ENCODE results near the gene KDM2A.
A peak's percentile ranks its signal among the peaks of the same experiment; 100 is the strongest.
"Not testable (repeated sequence)": the region's sequence is repeated elsewhere in the genome, so short reads cannot be mapped to it uniquely, and the experiment has no call there.

Gene KDM2A

DNA sequence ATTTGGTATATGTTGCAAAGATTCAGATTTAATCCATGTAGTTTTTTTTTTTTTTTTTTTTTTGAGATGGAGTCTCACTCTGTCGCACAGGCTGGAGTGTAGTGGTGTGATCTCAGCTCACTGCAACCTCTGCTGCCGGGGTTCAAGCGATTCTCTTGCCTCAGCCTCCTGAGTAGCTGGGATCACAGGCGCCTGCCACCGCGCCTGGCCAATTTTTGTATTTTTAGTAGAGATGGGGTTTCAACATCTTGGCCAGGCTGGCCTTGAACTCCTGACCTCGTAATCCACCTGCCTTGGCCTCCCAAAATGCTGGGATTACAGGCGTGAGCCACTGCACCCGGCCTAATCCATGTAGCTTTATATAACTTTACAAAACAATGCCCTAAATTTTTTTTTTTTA, 49.8 kb downstream of the KDM2A start:
- DNase-seq (ENCODE audit: low spot score) = not testable (repeated sequence)

DNA sequence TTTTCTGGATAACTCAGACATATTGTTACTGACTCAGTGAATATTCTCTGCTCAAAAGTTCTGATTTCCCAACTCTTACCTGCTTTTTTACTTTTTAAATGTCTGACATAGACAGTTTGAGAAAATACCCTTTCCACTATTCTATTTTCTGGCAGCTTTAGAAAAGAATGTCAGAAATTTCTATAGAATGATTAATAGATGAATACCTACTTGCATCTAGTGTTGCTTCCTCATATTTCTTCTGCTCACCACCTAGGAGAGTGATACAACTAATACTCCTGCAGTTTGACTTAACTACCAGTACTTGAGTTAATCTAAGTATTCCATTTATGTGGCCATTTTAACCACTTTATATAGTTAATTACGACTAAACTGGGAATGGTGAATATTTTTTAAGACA, 55.2 kb downstream of the KDM2A start:
- no peak for DNase-seq (ENCODE audit: low spot score)

DNA sequence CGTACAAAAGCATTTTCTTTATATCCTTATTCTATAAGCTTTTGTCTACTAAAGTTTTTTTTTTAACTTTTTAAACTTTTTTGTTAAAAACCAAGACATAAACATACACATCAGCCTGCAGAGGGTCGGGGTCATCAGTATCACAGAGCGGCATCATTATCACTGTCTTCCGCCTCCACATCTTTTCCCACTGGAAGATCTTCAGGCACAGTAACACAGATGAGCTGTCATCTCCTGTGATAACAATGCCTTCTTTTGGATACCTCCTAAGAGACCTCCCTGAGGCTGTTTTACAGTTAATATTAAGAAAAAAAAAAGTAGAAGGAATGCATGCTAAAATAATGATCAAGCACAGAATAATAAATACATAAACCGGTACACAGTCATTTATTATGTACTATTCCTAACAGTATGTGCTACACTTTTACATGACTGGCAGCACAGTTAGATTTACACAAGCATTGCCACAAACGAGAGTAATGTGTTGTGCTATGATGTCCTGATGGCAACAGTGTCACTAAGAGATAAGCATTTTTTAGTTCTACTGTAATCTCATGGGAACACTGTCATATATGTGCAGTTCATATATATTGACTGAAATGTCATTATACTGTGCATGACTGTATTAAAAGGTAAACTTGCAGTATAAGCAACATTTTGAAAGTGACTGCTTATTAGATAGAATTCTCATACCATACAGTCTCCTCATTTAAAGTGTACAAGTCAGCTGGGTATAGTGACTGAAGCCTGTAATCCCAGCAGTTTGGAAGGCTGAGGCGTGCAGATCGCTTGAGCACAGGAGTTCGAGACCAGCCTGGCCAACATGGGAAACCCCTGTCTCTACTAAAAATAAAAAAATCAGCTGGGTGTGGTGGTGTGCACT, 58.6 kb downstream of the KDM2A start:
- DNase-seq (ENCODE audit: low spot score) = no peak

DNA sequence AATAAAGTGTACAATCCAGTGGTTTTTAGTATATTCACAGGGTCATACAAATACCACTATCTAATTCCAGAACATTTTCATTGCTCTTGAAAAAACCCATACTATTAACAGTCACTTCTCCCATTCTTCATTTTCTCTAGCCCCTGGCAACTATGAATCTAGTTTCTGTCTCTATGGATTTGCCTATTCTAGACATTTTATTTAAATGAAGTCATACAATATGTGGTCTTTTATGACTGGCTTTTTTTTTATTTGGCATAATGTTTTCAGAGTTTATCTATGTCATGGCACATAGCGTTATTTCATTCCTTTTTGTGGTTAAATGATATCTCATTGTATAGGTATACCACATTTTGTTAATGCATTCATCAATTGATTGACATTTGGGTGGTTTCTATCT, 59.4 kb downstream of the KDM2A start:
- DNase-seq (ENCODE audit: low spot score) = no peak

DNA sequence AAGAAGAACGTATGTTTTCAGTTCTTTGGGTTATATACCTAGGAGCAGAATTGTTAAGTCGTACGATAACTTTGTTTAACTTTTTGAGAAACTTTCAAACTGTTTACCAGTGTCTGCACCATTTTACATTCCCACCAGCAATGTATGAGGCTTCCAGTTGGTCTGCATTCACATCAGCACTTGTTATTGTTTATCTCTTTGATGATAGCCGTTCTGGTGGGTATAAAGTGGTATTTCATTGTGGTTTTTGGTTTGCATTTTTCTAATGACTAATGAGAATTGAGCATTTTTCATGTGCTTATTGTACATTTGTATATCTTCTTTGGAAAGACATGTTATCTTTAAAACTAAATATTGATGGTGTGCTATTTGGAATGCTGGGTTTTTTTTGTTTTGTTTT, 59.8 kb downstream of the KDM2A start:
- DNase-seq (ENCODE audit: low spot score) = no peak

DNA sequence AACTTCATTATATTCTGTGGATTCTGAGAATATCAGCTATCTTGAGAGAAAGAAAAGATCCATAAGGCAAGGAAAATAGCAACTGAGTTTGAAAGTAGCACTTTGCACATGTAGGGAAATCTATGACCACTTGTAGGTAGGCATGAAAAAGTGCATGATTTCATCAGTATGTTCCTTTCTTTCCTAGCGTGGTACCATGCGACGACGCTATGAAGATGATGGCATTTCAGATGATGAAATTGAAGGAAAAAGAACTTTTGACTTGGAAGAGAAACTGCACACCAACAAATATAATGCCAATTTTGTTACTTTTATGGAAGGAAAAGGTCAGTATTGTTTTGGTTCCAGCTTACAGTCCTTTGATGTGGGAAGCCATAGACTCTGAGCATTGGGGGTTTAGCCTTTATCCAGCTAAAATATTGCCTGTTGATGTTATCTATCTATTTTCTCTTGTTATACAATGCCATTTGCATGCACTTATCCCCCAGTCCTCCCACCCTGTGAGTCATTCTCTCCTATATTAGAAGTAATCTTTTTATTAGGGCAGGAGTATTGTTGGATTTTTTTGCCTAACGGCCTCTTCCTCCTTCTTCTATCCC, 60.9 kb downstream of the KDM2A start:
- no peak for DNase-seq (ENCODE audit: low spot score)

DNA sequence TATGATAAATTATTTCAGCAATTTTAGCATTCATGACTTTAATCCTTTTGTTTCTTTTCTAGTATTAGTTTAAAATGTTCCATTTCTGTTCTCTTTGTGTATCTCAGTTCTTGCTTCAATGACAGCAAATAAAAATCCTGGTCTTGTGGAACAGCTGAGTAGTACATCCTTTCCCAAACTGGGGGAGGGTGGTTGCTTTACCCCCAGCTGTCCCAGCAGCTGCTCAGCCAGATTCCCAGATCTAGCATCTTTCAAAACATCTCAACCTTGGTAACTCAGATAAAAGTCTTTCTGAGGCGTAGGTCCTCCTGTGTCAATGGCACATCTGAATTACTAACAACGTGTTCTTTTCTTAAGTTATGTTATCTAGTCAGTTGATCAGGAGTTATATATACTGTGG, 75.0 kb downstream of the KDM2A start:
- no peak for DNase-seq (ENCODE audit: low spot score)

DNA sequence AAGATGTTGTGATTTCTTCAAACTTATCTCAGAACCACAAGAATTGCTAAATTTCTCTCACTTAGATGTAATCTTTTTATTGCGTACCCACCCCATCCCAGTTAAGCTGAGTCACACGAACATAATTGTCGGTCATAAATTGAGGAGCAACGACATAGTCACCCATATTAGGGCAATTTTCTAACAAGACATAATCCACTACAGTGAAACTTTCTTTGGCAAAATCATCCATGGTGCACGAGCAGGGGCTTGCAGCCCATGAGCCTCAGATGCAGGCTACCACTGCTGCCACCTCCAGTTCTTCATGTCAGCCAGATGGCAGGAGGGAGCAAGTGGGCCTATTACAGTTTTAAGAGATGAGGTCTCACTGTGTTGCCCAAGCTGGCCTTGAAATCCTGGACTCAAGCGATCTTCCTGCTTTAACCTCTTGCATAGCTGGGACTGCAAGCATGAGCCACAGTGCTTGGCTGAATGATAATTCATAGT, 77.0 kb downstream of the KDM2A start:
- DNase-seq (ENCODE audit: low spot score) = no peak

DNA sequence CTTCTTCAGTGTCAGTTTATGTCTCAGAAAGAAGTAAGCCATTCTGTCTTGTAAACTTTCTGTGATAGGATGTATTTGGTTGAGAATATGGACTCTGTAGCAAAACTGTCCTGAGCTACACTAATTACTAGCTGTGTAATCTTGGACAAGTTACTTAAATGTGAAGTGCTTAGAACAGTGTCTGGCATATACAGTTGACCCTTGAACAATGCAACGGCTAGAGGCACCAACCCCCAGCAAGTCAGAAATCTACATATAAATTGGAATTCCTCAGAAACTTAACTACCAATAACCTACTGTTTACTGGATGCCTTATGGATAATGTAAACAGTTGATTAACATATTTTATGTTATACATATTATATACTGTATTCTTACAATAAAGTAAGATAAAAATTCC, 78.5 kb downstream of the KDM2A start:
- no peak for DNase-seq (ENCODE audit: low spot score)

DNA sequence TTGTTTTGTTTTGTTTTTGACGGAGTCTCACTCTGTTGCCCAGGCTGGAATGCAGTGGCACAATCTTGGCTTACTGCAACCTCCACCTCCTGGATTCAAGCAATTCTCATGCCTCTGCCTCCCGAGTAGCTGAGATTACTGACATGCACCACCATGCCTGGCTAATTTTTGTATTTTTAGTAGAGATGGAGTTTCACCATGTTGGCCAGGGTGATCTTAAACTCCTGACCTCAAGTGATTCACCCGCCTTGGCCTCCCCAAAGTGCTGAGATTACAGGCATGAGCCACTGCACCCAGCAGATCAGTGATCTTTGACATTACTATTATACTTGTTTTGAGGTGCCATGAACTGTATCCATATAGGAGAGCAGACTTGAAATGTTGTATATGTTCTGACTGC, 79.7 kb downstream of the KDM2A start:
- DNase-seq (ENCODE audit: low spot score) = not testable (repeated sequence)

DNA sequence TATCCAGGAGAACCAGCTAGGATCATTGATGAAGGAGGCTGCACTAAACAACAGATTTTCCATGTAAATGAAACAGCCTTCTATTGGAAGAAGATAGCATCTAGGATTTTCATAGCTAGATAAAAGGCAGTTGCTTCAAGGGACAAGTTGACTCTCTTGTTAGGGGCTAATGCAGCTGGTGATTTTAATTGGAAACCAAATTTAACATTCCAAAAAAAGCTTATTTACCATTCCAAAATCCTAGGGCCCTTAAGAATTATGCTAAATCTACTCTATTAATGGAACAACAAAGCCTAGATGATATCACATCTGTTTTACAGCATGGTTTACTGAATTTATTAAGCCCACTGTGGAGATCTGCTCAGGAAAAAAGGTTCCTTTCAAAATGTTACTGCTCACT, 80.7 kb downstream of the KDM2A start:
- no peak for DNase-seq (ENCODE audit: low spot score)

DNA sequence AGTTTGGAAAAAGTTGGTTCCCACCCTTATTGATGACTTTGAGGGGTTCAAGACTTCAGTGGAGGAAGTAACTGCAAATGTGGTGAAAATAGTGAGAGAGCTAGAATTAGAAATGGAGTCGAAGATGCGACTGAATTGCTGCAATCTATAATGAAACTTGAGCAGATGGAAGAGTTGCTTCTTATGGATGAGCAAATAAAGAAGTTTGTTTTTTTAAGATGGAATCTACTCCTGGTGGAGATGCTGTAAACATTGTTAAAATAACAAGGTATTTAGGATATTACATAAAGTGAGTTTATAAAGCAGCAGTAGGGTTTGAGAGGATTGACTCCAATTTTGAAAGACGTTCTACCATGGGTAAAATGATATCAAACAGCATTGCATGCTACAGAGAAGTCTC, 83.0 kb downstream of the KDM2A start:
- DNase-seq (ENCODE audit: low spot score) = no peak

DNA sequence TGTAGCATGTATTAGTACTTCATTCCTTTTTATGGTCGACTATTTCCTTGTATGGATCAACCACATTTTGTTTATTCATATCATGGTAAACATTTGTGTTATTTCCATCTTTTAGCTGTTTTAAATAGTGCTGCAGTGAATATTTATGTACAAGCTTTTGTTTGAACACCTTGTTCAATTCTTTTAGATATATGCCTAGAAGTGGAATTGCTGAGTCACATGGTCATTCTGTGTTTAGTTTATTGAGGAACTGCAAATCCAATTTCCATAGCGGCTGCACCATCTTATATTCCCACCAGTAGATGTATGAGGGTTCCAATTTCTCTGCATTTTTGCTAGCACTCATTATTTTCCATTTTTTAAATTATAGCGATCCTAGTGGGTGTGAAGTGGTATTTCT, 85.8 kb downstream of the KDM2A start:
- no peak for DNase-seq (ENCODE audit: low spot score)

DNA sequence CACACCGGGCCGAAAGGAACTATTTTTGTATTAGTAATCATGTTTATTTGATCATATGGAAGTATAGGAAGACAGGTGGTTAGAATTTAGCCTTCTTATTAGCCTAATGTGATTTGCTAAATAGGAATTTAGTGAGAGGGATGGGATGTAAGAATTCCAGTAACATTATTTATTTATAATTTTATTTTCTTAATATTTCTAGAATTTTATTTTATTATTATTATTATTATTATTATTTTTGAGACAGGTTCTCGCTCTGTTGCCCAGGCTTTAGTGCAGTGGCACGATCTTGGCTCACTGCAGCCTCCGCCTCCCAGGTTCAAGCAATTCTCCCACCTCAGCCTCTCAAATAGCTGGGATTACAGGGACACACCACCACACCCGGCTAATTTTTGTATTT, 90.2 kb downstream of the KDM2A start:
- DNase-seq (ENCODE audit: low spot score) = not testable (repeated sequence)

DNA sequence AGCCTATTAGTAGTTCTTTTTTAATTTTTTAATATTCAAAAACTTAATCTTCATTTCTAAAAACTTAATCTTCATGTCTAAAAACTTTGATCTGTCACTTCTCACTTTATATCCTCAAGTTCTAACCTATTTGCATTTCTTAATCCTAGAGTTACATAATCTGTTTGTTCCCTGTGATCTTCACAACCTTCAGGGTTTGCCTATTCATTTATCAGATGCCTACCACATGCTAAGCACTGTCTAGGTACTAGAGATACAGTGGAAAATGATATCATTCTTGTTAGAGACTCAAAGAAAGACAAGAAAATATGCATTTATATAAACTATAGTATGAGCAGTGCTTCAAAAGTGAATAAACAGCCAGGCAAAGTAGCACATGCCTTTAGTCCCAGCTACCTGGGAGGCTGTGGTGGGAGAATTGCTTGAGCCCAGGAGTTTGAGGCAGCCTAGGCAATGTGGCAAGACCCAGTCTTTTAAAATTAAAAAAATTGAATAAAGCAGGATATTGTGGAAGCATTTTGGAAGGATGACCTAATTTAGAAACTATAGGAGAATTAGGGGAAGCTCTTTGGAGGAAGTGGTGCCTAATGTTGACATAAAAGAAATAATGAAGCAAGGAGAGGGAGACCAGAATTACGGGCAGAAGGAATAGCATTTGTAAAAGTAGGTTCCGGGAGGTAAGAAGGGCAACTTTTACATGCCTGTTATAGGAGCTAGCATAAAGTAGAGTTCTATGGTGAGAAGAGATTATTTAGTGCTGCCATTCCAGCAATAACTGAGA, 92.8 kb downstream of the KDM2A start:
- DNase-seq (ENCODE audit: low spot score) = no peak

DNA sequence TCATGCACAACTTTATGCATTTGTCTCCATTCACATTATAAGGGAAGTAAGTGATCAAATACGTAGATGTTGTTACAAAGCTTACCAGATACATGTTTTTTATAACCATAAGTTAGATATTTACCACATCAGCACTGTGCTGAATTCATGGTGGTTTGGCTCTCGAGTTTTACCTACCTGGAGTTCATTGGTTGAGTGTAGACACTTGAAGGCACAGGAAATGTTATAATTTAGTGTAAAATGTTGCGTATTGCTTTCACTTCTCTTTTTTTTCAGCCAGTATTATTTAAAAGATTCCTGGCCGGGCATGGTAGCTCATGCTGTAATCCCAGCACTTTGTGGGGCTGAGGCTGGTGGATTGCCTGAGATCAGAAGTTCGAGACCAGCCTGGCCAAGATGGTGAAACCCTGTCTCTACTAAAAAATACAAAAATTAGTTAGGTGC, 94.1 kb downstream of the KDM2A start:
- DNase-seq (ENCODE audit: low spot score) = peak; percentile 43

DNA sequence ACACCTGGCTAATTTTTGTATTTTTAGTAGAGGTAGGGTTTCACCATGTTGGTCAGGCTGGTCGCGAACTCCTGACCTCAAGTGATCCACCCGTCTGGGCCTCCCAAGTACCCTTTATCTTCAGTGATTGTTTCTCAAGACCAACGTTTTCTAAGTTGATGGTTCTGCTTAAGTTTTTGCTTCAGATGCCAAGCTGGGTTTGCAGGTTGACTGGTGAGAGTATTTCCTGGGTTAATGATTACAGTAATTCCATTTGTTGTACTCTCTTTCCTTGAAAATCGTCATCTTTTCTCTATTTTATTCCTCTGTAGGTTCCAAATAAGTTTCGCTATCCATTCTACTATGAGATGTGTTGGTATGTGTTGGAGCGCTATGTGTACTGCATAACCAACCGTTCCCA, 108.7 kb downstream of the KDM2A start:
- DNase-seq (ENCODE audit: low spot score) = no peak

DNA sequence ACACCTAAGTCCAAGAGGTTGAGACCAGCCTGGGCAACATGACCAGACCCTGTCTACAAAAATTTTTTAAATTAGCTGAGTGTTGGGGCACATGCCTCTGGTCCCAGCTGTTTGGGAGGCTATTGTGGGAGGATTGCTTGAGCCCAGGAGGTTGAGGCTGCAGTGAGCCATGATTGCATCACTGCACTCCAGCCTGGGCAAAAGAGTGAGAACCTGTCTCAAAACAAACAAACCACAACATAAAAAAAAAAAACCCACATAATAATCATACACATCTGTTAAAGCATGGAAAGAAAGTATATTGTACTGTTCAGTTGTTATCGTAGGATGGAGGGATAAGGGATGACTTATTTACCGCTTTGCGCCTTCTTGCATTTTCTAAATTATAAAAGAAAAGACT, 111.3 kb downstream of the KDM2A start:
- no peak for DNase-seq (ENCODE audit: low spot score)

DNA sequence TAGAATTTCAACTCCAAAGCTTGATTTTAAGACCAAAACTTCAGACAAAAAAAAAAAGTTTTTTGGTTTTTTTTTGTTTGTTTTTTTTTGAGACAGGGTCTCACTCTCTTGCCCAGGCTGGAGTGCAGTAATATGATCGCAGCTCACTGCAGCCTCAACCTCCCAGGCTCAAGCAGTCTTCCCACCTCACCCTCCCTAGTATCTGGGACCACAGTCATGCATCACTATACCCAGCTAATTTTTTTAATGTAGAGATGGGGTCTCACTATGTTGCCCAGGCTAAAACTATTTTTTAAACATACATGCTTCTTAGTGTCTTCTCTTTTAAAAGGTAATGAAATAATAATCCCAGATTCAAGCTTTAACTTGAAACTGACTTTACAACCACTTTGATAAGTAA, 111.8 kb downstream of the KDM2A start:
- no peak for DNase-seq (ENCODE audit: low spot score)

DNA sequence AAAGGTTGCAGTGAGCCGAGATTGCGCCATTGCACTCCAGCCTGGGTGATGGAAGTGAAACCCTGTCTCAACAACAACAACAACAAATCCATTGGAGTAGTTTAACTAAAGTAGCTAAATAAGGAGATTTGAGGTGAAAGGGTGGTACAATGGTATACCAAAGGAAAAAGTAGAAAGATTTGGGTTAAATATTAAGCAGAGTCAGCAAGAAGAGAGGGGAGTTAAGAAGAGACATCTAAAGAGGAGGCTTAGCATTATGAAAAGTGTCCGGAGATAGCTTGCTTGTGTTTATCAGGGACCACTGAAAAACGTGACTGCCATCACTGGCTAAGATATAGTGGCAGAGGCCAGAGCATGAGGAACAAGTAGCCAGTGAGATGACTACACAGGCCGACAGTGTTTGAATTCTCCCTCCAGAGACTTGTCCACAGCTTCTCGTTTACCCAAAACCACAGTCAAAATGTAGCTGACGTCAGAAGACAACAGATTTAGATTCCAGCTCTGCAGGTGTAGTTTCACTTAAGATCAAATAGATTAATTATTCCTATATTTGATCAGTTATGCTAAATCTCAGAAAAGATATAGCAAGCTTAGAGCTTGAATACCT, 114.6 kb downstream of the KDM2A start:
- DNase-seq (ENCODE audit: low spot score) = no peak

DNA sequence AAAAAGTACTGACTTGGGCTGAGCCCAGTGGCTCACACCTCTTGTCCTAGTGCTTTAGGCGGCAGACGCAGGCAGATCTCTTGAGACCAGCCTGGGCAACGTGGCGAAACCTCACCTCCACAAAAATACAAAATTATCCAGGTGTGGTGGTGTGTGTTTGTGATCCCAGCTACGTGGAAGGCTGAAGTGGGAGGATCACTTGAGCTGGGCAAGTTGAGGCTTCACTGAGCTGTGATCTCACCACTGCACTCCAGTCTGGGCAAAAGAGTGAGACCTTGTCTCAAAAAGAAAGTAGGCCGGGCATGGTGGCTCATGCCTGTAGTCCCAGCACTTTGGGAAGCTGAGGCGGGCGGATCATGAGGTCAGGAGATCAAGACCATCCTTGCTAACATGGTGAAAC, 115.5 kb downstream of the KDM2A start:
- DNase-seq (ENCODE audit: low spot score) = not testable (repeated sequence)

DNA sequence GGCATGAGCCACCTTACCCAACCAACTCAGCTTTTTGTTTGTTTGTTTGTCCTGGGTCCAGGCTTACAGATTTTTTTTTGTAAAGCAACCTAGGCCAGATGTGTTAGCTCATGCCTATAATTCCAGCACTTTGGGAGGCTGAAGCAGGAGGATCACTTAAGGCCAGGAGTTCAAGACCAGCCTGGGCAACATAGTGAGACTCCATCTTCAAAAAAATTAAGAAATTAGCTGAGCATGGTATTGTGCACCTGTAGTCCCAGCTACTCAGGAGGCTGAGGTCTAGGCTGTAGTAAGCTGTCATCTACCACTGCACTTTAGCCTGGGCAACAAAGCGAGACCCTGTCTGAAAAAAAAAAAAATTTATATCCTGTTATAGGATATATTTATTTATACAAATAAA, 118.5 kb downstream of the KDM2A start:
- no peak for DNase-seq (ENCODE audit: low spot score)
